HTR-8/SVneo (cell line): ENCODE results near the gene TMEM212.
"Not testable (repeated sequence)": the region's sequence is repeated elsewhere in the genome, so short reads cannot be mapped to it uniquely, and the experiment has no call there.

Experiments used
- DNase-seq: peaks from one replicate; pipeline ENCODE4 v3.0.0; 2011; ENCODE audit warnings: low spot score, mixed read lengths; ENCODE audit not compliant: insufficient read length
- FAIRE-seq: peaks from 2 replicates; lab custom pipeline; 2011; peaks lifted over from hg19 to GRCh38; lab: Jason Lieb, UNC

The TMEM212 gene

DNA sequence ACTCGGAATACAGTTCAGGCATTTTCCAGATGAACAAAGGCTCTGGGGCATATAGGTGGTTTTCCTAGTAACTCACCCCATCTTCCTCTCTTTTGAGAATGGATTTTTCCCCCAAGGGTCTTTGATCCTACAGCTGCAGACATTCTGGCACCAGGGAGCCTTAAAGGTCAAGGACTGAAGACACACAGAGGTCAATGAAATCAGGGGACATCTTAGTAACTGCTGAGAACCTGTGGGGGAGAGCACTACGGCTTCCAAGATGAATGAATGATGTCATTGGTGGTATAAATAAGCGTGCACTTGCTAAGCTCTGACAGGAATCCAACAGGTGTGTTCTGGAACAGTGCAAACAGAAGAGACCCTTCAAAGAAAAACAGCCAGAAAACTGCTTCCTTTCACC lies 36.3 kb downstream of the TMEM212 start:
- no peak for FAIRE-seq
- DNase-seq, result no peak

DNA sequence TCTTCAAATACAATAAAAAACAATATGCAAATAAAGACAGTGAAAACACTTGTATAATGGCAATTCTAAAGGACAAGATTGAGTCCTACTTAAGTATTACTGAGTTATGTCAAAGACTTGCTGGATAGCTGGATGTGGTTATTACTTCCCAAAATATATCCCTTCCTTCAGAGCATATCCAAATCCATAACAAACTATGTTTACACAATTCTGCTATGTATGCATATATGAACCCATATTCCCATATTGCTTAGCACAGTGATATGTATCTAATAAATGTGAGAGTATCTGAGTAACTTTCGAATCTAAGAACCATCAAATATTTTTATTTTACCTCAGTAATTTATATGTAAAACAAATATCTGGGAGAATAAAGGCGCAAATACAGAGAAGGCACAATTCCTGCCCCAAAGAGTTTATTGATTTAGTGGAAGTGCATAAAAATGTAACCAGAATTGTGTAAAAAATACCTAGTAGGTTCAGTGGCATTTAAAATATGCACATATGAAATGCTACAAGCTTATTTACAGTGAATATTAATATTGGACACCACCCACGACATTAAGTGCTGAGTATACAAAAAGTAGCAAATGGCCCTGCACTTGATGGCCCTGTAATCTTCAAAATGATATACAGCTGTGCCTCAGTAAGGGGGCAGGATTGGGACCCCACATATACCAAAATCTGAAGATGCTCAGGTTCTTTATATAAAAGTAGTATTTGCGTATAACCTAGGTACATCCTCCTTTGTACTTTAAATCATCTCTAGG lies 37.1 kb downstream of the TMEM212 start:
- DNase-seq (no peak), FAIRE-seq (no peak)

DNA sequence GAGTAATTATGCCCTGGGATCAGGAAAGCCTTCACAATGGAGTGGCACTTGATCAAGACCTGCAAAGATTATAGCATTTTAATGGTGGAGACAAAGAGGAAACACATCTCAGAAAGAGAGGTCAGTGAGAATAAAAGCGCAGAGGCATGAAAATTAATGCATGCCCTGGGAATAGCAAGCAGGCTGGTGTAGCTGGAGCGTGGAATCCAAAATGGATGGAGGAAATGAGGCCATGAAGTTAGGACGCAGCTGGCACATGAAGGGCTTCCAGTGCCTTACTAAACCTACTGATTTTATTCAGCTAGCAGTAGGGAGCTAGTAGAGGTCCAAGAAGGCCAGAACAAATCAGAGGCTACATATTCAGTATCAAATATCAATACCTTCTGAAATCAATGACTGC lies 38.1 kb downstream of the TMEM212 start:
- no peak for FAIRE-seq

DNA sequence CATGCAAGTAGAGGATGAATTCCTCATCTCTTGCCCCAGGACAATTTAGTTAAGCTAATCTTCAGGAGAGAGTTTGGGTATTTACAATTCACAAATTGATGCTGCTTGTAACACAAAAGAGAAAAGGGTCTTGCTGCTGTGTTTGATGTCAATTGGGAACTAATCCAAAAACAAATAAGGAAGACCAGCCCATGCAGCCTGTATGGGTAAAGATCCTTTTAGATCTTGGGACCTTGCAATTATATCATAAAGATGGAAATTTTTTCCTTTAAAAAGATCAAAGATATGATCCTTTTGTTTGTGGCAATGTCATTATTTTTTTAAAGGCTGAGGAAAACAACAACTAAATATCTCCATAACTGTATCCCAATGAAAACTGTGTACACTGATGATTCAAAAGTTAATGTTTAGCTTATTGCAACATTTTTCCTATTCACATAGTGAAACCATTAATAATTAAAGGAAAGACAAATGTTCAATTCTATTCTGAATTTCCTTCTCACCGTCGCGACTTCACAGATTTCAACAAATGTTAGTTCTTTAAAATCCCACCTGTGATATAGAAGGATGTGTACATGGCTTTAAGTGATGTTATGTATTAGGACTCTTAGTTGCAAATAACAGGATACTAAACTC lies 40.2 kb downstream of the TMEM212 start:
- FAIRE-seq (no peak), DNase-seq (no peak)

More for the DNA sequence above, 38.1 kb downstream of the TMEM212 start:
- no peak for DNase-seq

DNA sequence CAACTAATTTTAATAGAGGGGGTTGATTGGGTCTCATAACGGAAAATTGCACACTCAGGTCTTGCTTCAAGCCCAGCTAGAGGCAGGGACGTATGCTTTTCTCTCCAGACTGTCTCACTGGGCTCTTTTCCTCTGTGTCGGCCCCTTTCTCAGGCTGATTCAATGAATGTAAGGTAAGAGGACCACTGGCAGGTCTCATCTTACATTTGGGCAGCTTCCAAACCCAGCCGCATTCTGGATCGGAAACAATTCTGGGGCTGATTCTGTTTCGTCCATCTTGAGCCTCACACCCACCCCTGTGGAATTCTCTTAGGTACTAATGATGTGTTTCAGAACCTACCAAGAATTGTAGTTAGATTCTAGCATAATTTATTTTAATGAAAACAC lies 40.7 kb downstream of the TMEM212 start:
- FAIRE-seq (no peak), DNase-seq (no peak)

DNA sequence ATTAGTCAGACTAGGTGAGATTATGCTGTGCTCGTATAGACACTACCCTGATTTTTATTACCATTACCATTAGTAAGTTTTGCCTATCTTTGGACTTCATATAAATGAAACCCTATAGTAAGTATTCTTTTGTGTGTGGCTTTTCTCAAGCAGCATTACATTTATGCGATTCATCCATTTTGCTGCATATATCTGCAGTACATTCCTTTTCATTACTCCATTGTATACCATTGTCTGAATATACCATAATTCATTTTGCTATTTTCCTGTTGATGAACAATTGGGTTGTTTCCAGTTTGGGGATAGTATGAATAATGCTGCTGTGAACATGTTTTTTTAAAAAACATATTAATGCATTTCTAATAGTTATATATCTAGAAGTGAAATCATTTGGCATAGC lies 45.3 kb downstream of the TMEM212 start:
- no peak for DNase-seq
- FAIRE-seq, result no peak

DNA sequence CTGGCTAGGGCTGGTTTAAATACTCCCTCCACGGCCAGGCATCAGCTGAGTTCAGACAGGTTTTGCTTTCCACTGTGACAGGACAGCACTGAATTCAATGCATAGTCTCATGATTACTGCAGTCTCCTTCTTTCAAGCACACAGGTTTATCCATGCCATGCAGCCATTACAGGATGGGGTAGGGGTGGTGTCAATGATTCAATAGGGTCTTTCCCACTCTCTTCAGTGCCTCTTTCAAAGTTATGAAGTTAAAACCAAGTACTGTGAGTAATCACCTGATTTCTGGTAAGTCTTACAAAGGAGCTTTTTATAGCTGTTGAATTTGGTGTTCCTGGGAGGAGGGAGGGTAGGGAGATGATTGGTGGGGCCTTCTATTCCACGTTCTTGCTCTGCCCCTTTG lies 47.2 kb downstream of the TMEM212 start:
- DNase-seq (no peak), FAIRE-seq (no peak)

DNA sequence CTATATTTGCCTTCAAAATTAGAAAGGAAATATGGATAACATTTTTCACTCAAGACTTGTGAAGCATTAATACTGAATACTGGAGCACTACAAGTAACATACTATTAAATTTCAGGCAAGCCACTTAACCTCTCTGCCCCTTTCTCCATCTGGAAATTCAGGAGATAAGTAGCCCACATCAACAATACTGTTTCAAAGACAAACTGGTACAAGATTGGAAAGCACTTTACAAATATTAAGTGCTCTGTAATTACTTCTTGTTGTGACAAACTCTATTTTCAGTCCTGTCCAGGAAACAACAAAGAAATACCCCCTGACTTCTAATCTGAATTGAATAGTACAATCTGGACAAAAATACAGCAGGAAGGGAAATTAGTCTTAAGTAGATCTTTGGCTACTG lies 49.3 kb downstream of the TMEM212 start:
- no peak for DNase-seq
- FAIRE-seq, result no peak

DNA sequence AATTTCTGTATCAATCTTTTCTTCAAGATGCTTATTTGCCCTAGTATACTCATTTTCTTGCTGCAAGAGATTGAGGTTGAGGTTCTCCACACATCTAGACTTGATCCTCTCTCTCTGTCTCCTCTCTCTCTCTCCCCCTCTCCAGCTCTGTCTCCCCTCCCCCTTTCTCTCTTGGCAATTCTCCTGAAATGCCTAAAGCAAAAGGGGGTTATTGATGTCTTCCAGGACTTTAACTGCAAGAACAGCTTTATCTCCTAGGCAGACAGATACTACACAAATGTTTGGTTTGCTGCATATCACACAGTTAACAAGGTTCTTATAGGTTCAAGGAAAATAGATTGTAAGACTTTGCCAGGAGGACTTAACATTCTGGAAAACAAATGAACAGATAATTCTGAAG lies 52.1 kb downstream of the TMEM212 start:
- FAIRE-seq, result no peak

DNA sequence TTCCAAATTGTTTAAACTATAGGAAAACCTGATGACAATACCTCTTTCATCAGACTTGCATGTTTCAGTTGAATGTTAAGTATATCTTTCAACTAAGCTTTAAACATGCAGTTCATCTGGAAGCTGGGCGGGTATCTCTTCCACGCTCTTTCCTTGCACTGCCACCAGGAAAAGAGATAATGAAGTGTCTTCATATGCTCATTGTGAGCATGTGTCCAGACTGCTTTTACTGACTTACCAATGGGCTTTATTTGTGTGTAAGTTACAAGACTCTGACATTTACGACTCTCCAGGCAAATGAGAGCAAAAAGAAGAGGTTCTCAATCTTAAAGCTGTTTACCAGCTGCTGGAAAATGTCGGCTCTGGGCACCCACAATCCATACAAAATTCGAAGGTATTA lies 52.8 kb downstream of the TMEM212 start:
- DNase-seq (no peak), FAIRE-seq (no peak)

More for the DNA sequence above, 52.1 kb downstream of the TMEM212 start:
- no peak for DNase-seq

DNA sequence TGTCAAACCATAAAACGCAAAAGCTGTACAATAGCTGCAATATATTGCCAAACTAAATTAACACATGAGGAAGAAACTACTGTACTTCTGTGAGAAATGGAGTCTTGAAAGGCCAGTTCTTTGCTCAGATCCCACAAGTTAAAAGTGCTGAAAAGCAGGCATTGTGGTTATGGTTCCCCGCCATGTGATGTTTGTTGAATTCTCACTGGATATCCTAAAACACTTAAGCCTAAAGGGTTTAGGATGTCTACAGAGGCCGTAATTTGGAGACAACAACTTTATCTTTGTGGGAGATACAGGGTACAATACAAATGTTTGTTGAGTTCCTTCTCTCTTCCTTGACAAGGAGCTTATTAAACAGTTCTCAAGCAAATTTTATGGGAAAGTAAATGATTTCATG lies 53.2 kb downstream of the TMEM212 start:
- DNase-seq, result no peak
- FAIRE-seq, result no peak

DNA sequence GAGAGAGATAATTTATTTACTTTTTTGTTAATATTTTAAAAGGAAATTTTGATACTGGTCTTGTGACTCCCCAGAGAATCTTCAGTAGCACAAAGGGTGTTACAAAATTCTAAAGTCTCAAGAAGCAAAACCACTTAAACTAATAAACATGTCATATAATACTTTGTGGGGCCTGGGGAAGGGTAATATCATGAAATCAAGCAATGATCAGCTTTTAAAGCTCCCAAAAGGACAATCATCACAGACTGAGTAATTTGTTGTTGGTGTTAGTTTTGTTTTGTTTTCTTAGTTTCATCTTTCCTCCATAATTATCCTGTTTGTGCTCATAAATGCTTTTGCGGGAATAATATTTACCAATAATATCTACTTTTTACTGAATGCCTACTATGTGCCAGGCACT lies 55.0 kb downstream of the TMEM212 start:
- DNase-seq (no peak), FAIRE-seq (no peak)

DNA sequence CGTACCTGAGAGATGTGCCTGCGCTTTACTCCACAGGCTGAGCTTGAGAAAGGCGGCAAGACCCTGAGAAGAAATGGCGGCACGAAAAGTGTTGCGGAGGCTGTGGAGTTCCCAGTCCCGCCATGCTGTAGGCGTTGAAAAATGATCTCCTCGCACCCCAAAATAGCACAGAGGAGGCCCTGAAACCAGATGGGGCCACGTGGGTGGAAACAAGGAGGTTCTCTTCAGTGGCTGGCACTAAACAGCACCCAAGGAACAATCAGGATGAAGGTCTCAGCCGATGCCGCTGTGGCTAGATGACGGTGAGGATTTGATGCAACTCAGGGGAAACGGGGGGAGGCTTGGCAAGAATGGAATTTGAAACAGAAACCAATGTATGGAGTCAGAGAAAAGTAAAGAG lies 57.3 kb downstream of the TMEM212 start:
- no peak for FAIRE-seq
- DNase-seq, result no peak

DNA sequence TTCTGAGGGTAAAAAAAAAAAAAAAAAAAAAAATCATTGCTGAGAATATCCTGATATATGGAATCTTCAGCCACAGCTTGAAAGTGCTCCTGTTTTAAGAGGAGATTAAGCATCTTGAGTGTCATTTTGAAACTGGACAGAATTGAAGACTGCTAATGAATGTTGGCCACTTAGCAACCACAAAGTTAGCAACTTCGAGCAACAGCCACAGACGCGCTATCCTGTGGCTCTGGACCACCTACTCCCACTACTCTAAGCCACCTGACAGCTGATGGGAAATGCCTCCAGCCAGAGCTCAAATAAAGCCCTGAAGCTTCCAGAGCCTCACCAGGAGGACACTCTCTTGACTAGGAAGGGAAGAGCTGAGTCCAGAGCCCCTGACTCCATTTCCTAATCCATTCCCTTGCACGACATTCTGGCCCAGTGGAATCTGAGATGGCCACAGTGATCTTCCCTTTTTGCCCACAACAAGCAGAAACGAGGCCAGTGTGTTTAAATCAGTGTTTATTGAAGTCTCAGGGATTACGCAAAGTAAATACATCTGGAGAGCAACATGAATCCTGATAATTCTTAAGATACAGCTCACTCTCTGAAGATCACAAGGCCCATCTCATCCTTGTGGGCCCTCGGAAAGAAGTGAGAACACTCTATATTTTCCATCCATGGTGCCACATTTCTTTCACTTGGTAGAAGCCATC lies 58.6 kb downstream of the TMEM212 start:
- DNase-seq, result no peak
- FAIRE-seq, result no peak

DNA sequence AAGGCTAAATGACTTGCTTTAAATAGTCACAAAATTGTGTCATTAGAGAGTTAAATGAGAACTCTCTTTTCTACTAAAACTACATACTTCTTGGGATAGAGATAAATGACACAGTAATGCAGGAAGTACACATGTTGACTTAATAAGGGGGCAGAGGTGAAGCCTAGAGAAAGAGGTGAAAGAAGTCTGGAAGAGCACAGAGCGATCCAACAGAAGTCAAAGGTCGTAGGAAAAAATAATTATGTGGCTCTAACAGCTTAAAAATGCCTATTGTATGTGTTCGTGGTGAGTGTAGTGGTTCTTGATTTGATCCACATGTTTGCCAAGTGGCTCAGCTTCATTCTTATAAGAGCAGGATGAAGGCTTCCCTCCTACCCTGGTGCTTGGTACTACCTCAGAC lies 61.7 kb downstream of the TMEM212 start:
- DNase-seq (no peak), FAIRE-seq (no peak)

DNA sequence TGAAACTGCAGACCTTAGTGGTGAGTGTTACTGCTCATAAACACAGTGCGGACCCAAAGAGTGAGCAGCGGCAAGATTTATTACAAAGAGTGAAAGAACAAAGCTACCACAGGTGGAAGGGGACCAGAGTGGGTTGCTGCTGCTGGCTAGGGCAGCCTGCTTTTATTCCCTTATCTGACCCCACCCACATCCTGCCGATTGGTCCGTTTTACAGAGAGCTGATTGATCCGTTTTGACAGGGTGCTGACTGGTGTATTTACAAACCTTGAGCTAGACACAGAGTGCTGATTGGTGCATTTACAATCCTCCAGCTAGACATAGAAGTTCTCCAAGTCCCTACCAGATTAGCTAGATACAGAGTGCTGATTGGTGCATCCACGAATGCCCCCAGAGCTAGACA lies 63.4 kb downstream of the TMEM212 start:
- FAIRE-seq, result peak; percentile 28
- DNase-seq, result not testable (repeated sequence)

DNA sequence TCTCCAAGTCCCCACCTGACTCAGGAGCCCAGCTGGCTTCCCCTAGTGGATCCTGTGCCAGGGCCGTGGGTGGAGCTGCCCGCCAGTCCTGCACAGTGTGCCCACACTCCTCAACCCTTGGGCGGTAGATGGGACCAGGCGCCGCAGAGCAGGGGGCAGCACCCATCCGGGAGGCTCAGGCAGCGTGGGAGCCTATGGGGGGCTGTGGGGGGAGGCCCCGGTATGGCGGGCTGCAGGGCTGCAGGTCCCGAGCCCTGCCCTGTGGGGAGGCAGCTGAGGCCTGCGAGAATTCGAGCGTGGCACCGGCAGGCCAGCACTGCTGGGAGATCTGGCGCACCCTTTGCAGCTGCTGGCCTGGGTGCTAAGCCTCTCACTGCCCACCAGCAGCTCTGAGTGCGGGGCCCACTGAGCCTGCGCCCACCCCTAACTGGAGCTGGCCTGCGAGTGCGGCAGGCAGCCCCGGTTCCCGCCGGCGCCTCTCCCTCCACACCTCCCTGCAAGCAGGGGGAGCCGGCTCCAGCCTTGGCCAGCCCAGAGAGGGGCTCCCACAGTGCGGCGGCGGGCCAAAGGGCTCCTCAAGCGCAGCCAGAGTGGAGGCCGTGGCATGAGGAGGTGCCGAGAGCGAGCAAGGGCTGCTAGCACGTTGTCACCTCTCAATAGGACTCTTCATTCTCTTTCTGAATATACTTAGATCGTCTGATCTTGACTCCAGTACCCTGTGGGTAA lies 64.0 kb downstream of the TMEM212 start:
- FAIRE-seq (no peak), DNase-seq (no peak)

DNA sequence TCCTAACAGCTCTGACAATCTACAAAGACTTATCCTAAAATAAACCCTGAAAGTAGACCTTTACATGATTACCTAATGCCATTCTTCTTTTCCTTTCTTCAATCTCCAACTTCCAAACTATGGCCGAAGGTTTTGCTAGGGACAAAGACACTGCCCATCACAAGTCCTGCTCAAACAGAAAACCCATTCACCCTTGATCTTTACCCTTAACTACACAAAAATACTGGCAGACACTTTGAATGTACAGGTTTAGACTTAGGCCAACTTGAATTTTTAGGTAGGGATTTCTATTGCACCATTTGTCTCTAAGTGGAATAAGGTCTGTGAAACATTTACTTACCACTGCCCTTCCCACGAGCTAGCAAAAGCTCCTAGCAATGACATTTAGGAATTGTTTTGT lies 64.6 kb downstream of the TMEM212 start:
- no peak for FAIRE-seq

DNA sequence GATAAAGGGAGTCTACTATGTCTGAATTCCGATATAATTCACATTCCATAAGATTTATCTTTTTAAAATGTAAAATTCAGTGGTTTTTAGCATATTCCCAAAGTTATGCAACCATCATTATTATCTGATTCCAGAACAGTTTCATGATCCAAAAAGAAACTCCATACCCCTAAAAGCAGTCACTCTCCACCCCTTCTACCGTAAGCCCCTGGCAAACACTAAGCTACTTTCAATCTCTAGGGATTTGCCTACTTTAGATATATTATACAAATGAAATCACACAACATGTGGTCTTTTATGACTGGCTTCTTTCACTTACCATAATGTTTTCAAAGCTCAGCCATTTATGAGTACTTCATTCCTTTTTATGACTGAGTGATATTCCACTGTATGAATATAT lies 65.6 kb downstream of the TMEM212 start:
- FAIRE-seq (no peak), DNase-seq (no peak)

More for the DNA sequence above, 64.6 kb downstream of the TMEM212 start:
- DNase-seq, result no peak
